ENCODE measurements around the gene ID1.
"Not testable (repeated sequence)": the region's sequence is repeated elsewhere in the genome, so short reads cannot be mapped to it uniquely, and the experiment has no call there.

ID1 gene

GRCh38 chr20:31604567-31605030, 490 bp upstream of the ID1 start:
- H3K4me3 ChIP-seq (ENCODE audit: low read depth, low read length) = peak overlapping the region; percentile 90
- peak overlapping the region; percentile 61 for H3K9ac ChIP-seq (ENCODE audit: low read depth, low read length)
- H3K27me3 ChIP-seq (ENCODE audit: control insufficient read depth, insufficient read depth, low read length) = no peaks in the 10 kb centered on the region
- peak overlapping the region; percentile 98 for H3K27ac ChIP-seq (ENCODE audit: low read depth, low read length)
- H3K9me3 ChIP-seq (ENCODE audit: control insufficient read depth, insufficient read depth, low read length) = no peaks in the 10 kb centered on the region
- peaks cover 9% of the 10 kb centered on the region; the same call in 1 of the 2 replicates for H3K36me3 ChIP-seq (ENCODE audit: control insufficient read depth, insufficient read depth, low read length)
- peaks cover 34% of the 10 kb centered on the region for H3K4me1 ChIP-seq (ENCODE audit: control insufficient read depth, insufficient read depth, low read length)

DNA sequence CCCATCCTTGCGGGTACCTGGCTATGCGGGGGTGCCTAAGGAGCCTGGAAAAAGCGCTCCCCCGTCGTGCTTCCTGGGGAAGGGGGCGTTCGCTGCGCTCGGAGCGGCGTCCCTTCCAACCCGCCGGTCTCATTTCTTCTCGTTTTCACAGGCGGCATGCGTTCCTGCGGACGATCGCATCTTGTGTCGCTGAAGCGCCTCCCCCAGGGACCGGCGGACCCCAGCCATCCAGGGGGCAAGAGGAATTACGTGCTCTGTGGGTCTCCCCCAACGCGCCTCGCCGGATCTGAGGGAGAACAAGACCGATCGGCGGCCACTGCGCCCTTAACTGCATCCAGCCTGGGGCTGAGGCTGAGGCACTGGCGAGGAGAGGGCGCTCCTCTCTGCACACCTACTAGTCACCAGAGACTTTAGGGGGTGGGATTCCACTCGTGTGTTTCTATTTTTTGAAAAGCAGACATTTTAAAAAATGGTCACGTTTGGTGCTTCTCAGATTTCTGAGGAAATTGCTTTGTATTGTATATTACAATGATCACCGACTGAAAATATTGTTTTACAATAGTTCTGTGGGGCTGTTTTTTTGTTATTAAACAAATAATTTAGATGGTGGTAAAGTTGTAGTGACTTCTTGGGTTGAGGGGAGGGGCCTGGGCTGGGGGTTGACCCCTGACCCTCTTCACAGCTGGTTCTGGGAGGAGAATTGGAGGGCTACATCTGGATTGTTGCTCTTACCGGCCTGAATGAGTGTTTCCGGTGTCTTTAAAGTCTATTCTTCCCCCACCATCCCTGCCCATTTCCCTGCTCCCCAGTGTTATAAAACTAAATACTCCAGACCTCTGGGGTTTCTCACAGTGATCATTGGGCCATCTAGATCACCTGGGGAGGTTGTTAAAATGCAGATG, 1.1 kb downstream of the ID1 start:
- peaks cover 9% of the 10 kb centered on the region; the same call in 1 of the 2 replicates for H3K36me3 ChIP-seq (ENCODE audit: control insufficient read depth, insufficient read depth, low read length)
- H3K9ac ChIP-seq (ENCODE audit: low read depth, low read length) = peak overlapping the region; percentile 90
- H3K4me3 ChIP-seq (ENCODE audit: low read depth, low read length) = peak overlapping the region; percentile 90
- H3K9me3 ChIP-seq (ENCODE audit: control insufficient read depth, insufficient read depth, low read length) = no peaks in the 10 kb centered on the region
- H3K27ac ChIP-seq (ENCODE audit: low read depth, low read length) = peak overlapping the region; percentile 98
- peaks cover 34% of the 10 kb centered on the region for H3K4me1 ChIP-seq (ENCODE audit: control insufficient read depth, insufficient read depth, low read length)
- H3K27me3 ChIP-seq (ENCODE audit: control insufficient read depth, insufficient read depth, low read length) = no peaks in the 10 kb centered on the region

- Histone ChIP-seq H3K4me1 (ENCODE audit: control insufficient read depth, insufficient read depth, low read length) (peaks cover 40% of the 10 kb centered on the region), H3K27ac (ENCODE audit: low read depth, low read length) (peak overlapping the region; percentile 98), H3K9ac (ENCODE audit: low read depth, low read length) (peak overlapping the region; percentile 90), H3K4me3 (ENCODE audit: low read depth, low read length) (peak overlapping the region; percentile 90), H3K9me3 (ENCODE audit: control insufficient read depth, insufficient read depth, low read length) (no peaks in the 10 kb centered on the region), H3K27me3 (ENCODE audit: control insufficient read depth, insufficient read depth, low read length) (no peaks in the 10 kb centered on the region), H3K36me3 (ENCODE audit: control insufficient read depth, insufficient read depth, low read length) (peaks cover 9% of the 10 kb centered on the region; the same call in 1 of the 2 replicates)
Observed at GRCh38 chr20:31606804-31607639, 1.9 kb downstream of the ID1 start.

DNA sequence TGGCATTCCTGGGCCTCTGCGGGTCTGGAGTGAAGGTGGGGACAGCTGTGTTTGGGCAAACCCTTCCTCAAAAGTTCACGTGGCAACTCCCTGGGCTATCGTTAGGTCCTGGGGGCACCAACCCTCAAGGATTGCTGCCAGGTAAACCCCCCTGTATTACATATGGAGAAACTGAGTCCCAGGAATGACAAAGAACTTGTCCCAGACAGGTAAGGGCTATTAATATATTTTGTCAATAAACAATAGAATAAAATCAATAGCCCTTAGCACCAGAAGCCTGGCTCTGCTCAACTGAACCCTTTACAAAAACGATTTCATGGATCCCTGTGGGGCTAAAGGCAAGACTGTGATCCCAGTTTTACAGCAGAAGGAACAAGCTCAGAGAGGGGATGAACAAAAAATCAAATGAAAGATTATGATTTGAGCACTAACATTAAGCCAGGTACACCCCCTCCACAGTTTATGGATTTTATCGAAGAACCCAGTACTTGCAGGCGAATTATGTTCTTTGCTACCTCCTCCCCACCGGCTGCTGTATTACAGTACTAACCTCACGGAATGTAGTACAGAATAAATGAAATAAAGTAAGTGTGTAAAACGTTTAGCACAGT, 2.7 kb downstream of the ID1 start:
- Histone ChIP-seq H3K4me3 (ENCODE audit: low read depth, low read length) (peak overlapping the region; percentile 90), H3K27ac (ENCODE audit: low read depth, low read length) (peak overlapping the region; percentile 98), H3K27me3 (ENCODE audit: control insufficient read depth, insufficient read depth, low read length) (no peaks in the 10 kb centered on the region), H3K9me3 (ENCODE audit: control insufficient read depth, insufficient read depth, low read length) (no peaks in the 10 kb centered on the region), H3K9ac (ENCODE audit: low read depth, low read length) (peak overlapping the region; percentile 58; the same call in 1 of the 2 replicates), H3K36me3 (ENCODE audit: control insufficient read depth, insufficient read depth, low read length) (peaks cover 9% of the 10 kb centered on the region; the same call in 1 of the 2 replicates), H3K4me1 (ENCODE audit: control insufficient read depth, insufficient read depth, low read length) (peaks cover 37% of the 10 kb centered on the region)

DNA sequence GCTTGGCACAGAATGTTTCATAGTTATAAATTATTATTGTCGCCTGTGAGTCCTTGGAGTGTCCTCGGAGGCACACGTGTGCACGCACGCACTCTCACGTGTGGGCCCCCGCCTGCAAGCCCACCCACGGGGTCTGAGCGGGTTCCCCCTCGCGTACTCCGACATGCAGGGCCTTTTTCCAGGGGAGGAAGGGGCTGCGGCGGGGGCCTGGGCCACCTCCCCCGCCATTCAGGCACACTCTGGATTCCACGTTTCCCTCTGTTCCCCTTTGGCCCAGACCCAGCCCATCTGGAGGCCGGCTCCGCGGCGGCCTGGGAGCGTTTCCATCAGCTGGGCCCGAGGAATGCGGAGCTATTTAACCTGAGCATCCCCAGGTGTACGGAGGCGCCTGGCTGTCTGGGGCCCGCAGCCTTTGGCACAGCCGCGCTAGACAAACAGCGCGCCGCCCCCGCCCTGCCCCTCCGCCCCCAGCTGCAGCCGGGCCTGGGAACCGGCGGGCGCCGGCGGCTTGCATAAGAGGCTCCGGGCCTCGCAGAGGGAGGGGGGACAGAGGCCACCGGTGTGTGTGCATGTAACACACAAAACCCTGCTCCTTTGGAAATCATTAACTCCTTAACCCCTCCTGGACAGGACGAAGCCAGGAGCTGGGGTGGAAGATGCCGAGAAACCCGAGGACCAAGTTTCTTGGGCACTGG, 3.3 kb downstream of the ID1 start:
- Histone ChIP-seq H3K4me1 (ENCODE audit: control insufficient read depth, insufficient read depth, low read length) (peaks cover 34% of the 10 kb centered on the region), H3K9ac (ENCODE audit: low read depth, low read length) (peak overlapping the region; percentile 58; the same call in 1 of the 2 replicates), H3K36me3 (ENCODE audit: control insufficient read depth, insufficient read depth, low read length) (peaks cover 9% of the 10 kb centered on the region; the same call in 1 of the 2 replicates), H3K9me3 (ENCODE audit: control insufficient read depth, insufficient read depth, low read length) (no peaks in the 10 kb centered on the region), H3K4me3 (ENCODE audit: low read depth, low read length) (peak overlapping the region; percentile 90), H3K27ac (ENCODE audit: low read depth, low read length) (peak overlapping the region; percentile 98), H3K27me3 (ENCODE audit: control insufficient read depth, insufficient read depth, low read length) (no peaks in the 10 kb centered on the region)

- H3K9me3 ChIP-seq (ENCODE audit: control insufficient read depth, insufficient read depth, low read length); H3K27ac ChIP-seq (ENCODE audit: low read depth, low read length): not testable (repeated sequence)
- H3K4me1 ChIP-seq (ENCODE audit: control insufficient read depth, insufficient read depth, low read length) = peaks cover 24% of the 10 kb centered on the region
Observed at GRCh38 chr20:31612271-31612640, 7.2 kb downstream of the ID1 start.

DNA sequence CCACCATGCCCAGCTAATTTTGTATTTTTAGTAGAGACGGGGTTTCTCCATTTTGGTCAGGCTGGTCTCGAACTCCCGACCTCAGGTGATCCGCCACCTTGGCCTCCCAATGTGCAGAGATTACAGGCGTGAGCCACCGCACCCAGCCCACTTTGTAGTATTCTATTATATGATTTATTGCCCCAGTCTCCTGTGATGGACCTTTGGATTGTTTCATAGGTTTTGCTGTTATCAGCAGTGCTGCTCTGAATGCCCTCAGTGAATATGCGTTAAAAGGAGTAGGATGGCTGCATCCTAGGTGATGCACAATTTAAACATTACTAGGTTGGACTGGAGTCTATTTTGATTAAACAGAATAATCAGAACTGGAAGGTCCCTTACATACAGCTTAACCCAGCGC, 10.3 kb downstream of the ID1 start:
- Histone ChIP-seq H3K9ac (ENCODE audit: low read depth, low read length) (no peak overlapping the region), H3K9me3 (ENCODE audit: control insufficient read depth, insufficient read depth, low read length) (no peaks in the 10 kb centered on the region), H3K27me3 (ENCODE audit: control insufficient read depth, insufficient read depth, low read length) (no peaks in the 10 kb centered on the region), H3K27ac (ENCODE audit: low read depth, low read length) (no peak overlapping the region), H3K4me3 (ENCODE audit: low read depth, low read length) (no peak overlapping the region), H3K36me3 (ENCODE audit: control insufficient read depth, insufficient read depth, low read length) (no peaks in the 10 kb centered on the region), H3K4me1 (ENCODE audit: control insufficient read depth, insufficient read depth, low read length) (peaks cover 6% of the 10 kb centered on the region)

More at GRCh38 chr20:31612271-31612640, 7.2 kb downstream of the ID1 start:
- not testable (repeated sequence) for H3K4me3 ChIP-seq (ENCODE audit: low read depth, low read length); H3K9ac ChIP-seq (ENCODE audit: low read depth, low read length); H3K27me3 ChIP-seq (ENCODE audit: control insufficient read depth, insufficient read depth, low read length); H3K36me3 ChIP-seq (ENCODE audit: control insufficient read depth, insufficient read depth, low read length)

DNA sequence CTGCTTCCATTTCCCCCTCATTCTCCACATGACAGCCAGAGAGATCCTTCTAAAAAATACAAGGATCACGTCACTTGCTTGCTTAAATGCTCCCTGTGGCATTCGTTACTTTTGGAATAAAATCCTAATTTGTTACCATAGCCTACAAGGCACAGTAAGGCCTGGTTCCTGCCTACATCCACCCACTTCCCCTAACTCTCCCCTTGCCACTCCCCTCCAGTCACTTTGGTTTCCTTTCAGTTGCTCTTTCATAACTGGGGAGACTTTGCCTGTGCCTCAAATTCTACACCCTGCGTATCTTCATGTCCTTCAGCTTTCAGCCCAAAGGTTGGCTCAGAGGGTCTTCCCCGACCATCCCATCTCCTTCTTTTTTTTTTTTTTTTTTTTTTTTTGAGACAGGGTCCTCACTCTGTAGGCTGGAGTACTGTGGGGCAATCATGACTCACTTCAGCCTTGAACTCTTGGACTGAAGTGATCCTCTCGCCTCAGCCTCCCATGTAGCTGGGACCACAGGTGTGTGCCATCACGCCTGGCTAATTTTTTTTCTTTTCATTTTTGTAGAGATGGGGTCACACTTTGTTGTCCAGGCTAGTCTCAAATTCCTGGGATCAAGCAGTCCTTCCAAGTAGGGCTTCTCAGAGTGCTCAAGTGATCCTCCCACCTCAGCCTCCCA, 12.5 kb downstream of the ID1 start:
- Histone ChIP-seq H3K27me3 (ENCODE audit: control insufficient read depth, insufficient read depth, low read length) (no peaks in the 10 kb centered on the region), H3K9me3 (ENCODE audit: control insufficient read depth, insufficient read depth, low read length) (no peaks in the 10 kb centered on the region), H3K4me1 (ENCODE audit: control insufficient read depth, insufficient read depth, low read length) (no peaks in the 10 kb centered on the region), H3K27ac (ENCODE audit: low read depth, low read length) (no peak overlapping the region), H3K9ac (ENCODE audit: low read depth, low read length) (no peak overlapping the region), H3K4me3 (ENCODE audit: low read depth, low read length) (no peak overlapping the region), H3K36me3 (ENCODE audit: control insufficient read depth, insufficient read depth, low read length) (no peaks in the 10 kb centered on the region)

DNA sequence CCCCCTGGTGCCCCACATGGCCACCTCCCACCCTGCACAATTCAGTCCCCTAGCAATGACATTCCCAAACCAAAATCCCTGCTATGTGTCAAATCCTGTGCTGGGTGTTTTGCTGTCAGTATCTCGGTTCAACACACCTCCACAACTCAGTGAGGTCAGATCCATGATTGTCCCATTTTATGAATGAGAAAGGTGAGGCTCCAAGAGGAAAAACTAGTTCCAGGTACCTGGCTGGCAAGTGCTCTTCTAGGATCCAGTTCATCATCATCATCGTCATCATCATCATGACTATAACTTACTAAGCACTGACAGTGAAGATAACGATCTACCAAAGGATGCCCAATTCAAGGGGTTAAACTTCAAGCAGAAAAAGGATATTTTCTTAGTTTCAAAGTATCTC, 15.2 kb downstream of the ID1 start:
- Histone ChIP-seq H3K4me3 (ENCODE audit: low read depth, low read length) (no peak overlapping the region), H3K27ac (ENCODE audit: low read depth, low read length) (no peak overlapping the region), H3K9ac (ENCODE audit: low read depth, low read length) (no peak overlapping the region), H3K4me1 (ENCODE audit: control insufficient read depth, insufficient read depth, low read length) (no peaks in the 10 kb centered on the region), H3K27me3 (ENCODE audit: control insufficient read depth, insufficient read depth, low read length) (no peaks in the 10 kb centered on the region), H3K36me3 (ENCODE audit: control insufficient read depth, insufficient read depth, low read length) (no peaks in the 10 kb centered on the region), H3K9me3 (ENCODE audit: control insufficient read depth, insufficient read depth, low read length) (no peaks in the 10 kb centered on the region)

DNA sequence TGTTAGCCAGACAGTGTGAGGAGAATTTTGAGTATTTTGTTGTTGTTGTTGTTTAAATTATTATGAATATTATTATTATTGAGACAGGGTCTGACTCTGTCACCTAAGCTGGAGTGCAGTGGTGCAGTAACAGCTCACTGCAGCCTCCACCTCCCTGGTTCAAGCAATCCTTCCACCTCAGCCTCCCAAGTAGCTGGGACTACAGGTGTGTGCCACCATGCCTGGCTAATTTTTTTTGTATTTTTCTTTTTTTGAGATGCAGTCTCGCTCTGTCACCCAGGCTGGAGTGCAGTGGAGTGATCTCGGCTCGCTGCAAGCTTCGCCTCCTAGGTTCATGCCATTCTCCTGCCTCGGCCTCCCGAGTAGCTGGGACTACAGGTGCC, 18.0 kb downstream of the ID1 start:
- H3K27me3 ChIP-seq (ENCODE audit: control insufficient read depth, insufficient read depth, low read length); H3K27ac ChIP-seq (ENCODE audit: low read depth, low read length); H3K9me3 ChIP-seq (ENCODE audit: control insufficient read depth, insufficient read depth, low read length); H3K4me1 ChIP-seq (ENCODE audit: control insufficient read depth, insufficient read depth, low read length); H3K9ac ChIP-seq (ENCODE audit: low read depth, low read length); H3K4me3 ChIP-seq (ENCODE audit: low read depth, low read length); H3K36me3 ChIP-seq (ENCODE audit: control insufficient read depth, insufficient read depth, low read length): not testable (repeated sequence)

Measured in HUES48 (cell line).